ENCODE results near the gene SLC6A11. TPM values are rescaled to one million over a fixed set of nuclear protein-coding genes. Genes with fewer than 3 reads are reported as not detected.

SLC6A11 gene
- total RNA-seq, 4 donors from 2014 or later = 0.21 to 1.4 TPM; not detected in 2

GRCh38 chr3:10964537-10965167 lies 148.6 kb downstream of the SLC6A11 start:
- DNase-seq = no peak
- Histone ChIP-seq H3K9me3 (no peaks in the 10 kb centered on the region), H3K27ac (no peak overlapping the region), H3K27me3 (no peaks in the 10 kb centered on the region), H3K36me3 (no peaks in the 10 kb centered on the region), H3K4me3 (no peak overlapping the region), H3K4me1 (no peaks in the 10 kb centered on the region)
- TF ChIP-seq CTCF (IDR thresholded peaks at IDR 0.05) = no peak
- TF ChIP-seq POLR2A (IDR thresholded peaks at IDR 0.05) = no peak
- intact Hi-C loops (cut with DNase I; ENCODE audit: low total_unique reads) = no loop called here

- Histone ChIP-seq H3K27me3 (no peaks in the 10 kb centered on the region), H3K4me3 (no peak overlapping the region), H3K36me3 (no peaks in the 10 kb centered on the region), H3K27ac (no peak overlapping the region), H3K4me1 (no peaks in the 10 kb centered on the region), H3K9me3 (no peaks in the 10 kb centered on the region)
- DNase-seq = no peak
- intact Hi-C loops (cut with DNase I; ENCODE audit: low total_unique reads) = no loop called here
- TF ChIP-seq POLR2A (IDR thresholded peaks at IDR 0.05) (no peak), CTCF (IDR thresholded peaks at IDR 0.05) (no peak)
Observed at GRCh38 chr3:10968401-10968800, 152.4 kb downstream of the SLC6A11 start.

GRCh38 chr3:10970306-10970960 lies 154.4 kb downstream of the SLC6A11 start:
- no peaks in the 10 kb centered on the region for H3K36me3 ChIP-seq
- TF ChIP-seq POLR2A (IDR thresholded peaks at IDR 0.05) (no peak), CTCF (IDR thresholded peaks at IDR 0.05) (no peak)
- no peak overlapping the region for H3K4me3 ChIP-seq
- no peak overlapping the region for H3K27ac ChIP-seq
- H3K27me3 ChIP-seq = no peaks in the 10 kb centered on the region
- DNase-seq = no peak
- no peaks in the 10 kb centered on the region for H3K4me1 ChIP-seq
- no peaks in the 10 kb centered on the region for H3K9me3 ChIP-seq
- intact Hi-C loops (cut with DNase I; ENCODE audit: low total_unique reads) = no loop called here

GRCh38 chr3:10972072-10972782 lies 156.2 kb downstream of the SLC6A11 start:
- no peak for TF ChIP-seq POLR2A (IDR thresholded peaks at IDR 0.05)
- TF ChIP-seq CTCF (IDR thresholded peaks at IDR 0.05) = no peak
- Histone ChIP-seq H3K36me3 (no peaks in the 10 kb centered on the region), H3K27me3 (no peaks in the 10 kb centered on the region)

GRCh38 chr3:10973046-10973595 lies 157.1 kb downstream of the SLC6A11 start:
- no peak overlapping the region for H3K4me3 ChIP-seq
- intact Hi-C loops (cut with DNase I; ENCODE audit: low total_unique reads) = no loop called here
- no peak overlapping the region for H3K27ac ChIP-seq
- no peak for DNase-seq
- H3K36me3 ChIP-seq = no peaks in the 10 kb centered on the region
- no peaks in the 10 kb centered on the region for H3K9me3 ChIP-seq
- no peak for TF ChIP-seq CTCF (IDR thresholded peaks at IDR 0.05)
- no peak for TF ChIP-seq POLR2A (IDR thresholded peaks at IDR 0.05)
- no peaks in the 10 kb centered on the region for H3K27me3 ChIP-seq
- no peaks in the 10 kb centered on the region for H3K4me1 ChIP-seq

More at GRCh38 chr3:10972072-10972782, 156.2 kb downstream of the SLC6A11 start:
- Histone ChIP-seq H3K27ac (no peak overlapping the region), H3K4me1 (no peaks in the 10 kb centered on the region), H3K4me3 (no peak overlapping the region), H3K9me3 (no peaks in the 10 kb centered on the region)
- no peak for DNase-seq
- intact Hi-C loops (cut with DNase I; ENCODE audit: low total_unique reads) = no loop called here

Data from uterus (tissue), 4 donors.